NT2/D1 (cell line): ENCODE data around the gene PRRC2C.

Source experiments
- DNase-seq: peaks from one replicate; pipeline ENCODE4 v3.0.0-alpha.2; 2011; ENCODE audit warnings: low read depth, low spot score
- H3K27me3 ChIP-seq: 2 replicates; pipeline ENCODE4 v1.6.0; 2011; ENCODE audit warnings: mild to moderate bottlenecking; ENCODE audit not compliant: insufficient read length, insufficient read depth
- H3K36me3 ChIP-seq: 2 replicates; pipeline ENCODE4 v1.6.1; 2011; ENCODE audit warnings: mild to moderate bottlenecking, low read length, mixed read lengths; ENCODE audit not compliant: insufficient read depth, insufficient read length
- H3K4me1 ChIP-seq: 2 replicates; pipeline ENCODE4 v1.5.1; 2011; ENCODE audit not compliant: insufficient read depth, insufficient read length
- H3K4me3 ChIP-seq: 2 replicates; pipeline ENCODE4 v1.5.1; 2011; ENCODE audit warnings: low read depth; ENCODE audit not compliant: insufficient read length
- H3K9ac ChIP-seq: 2 replicates; pipeline ENCODE4 v1.6.0; 2011; ENCODE audit warnings: low read depth; ENCODE audit not compliant: insufficient read length
- H3K9me3 ChIP-seq: 2 replicates; pipeline ENCODE4 v1.5.1; 2011; ENCODE audit warnings: mild to moderate bottlenecking, low read length; ENCODE audit not compliant: insufficient read depth
- SUZ12 ChIP-seq: IDR thresholded peaks from 2 replicates; pipeline ENCODE4 v1.6.1; 2011; ENCODE audit not compliant: insufficient read length, insufficient read depth; ENCODE audit errors: extremely low read depth
- YY1 ChIP-seq: IDR thresholded peaks from 2 replicates; pipeline ENCODE4 v1.6.1; 2011; ENCODE audit not compliant: insufficient read length, insufficient read depth
- ZNF274 ChIP-seq: IDR thresholded peaks from 2 replicates; pipeline ENCODE4 v1.6.1; 2011; ENCODE audit warnings: mild to moderate bottlenecking, low read depth, low read length

Gene PRRC2C

GRCh38 chr1:171563675-171564074, 78.3 kb downstream of the PRRC2C start:
- no peak overlapping the region for H3K9ac ChIP-seq
- no peaks in the 10 kb centered on the region for H3K4me1 ChIP-seq
- no peaks in the 10 kb centered on the region for H3K27me3 ChIP-seq
- no peak overlapping the region for H3K4me3 ChIP-seq
- peaks cover 92% of the 10 kb centered on the region for H3K36me3 ChIP-seq
- peaks cover 6% of the 10 kb centered on the region for H3K9me3 ChIP-seq
- no peak for DNase-seq
- TF ChIP-seq ZNF274 = no peak
- no peak for TF ChIP-seq YY1
- no peak for TF ChIP-seq SUZ12

- no peak for TF ChIP-seq SUZ12
- TF ChIP-seq ZNF274 = no peak
- TF ChIP-seq YY1 = no peak
- Histone ChIP-seq H3K9ac (no peak overlapping the region), H3K4me3 (no peak overlapping the region), H3K4me1 (no peaks in the 10 kb centered on the region), H3K27me3 (no peaks in the 10 kb centered on the region), H3K9me3 (no peaks in the 10 kb centered on the region), H3K36me3 (peaks cover 92% of the 10 kb centered on the region)
- DNase-seq = no peak
Observed at GRCh38 chr1:171566467-171566866, 81.1 kb downstream of the PRRC2C start.

- Histone ChIP-seq H3K4me1 (no peaks in the 10 kb centered on the region), H3K9ac (no peak overlapping the region), H3K4me3 (no peak overlapping the region), H3K36me3 (peaks cover 97% of the 10 kb centered on the region), H3K9me3 (no peaks in the 10 kb centered on the region), H3K27me3 (no peaks in the 10 kb centered on the region)
- no peak for DNase-seq
- TF ChIP-seq ZNF274 (no peak), SUZ12 (no peak), YY1 (no peak)
Observed at GRCh38 chr1:171570295-171570694, 85.0 kb downstream of the PRRC2C start.

- H3K9me3 ChIP-seq = no peaks in the 10 kb centered on the region
- peaks cover 99% of the 10 kb centered on the region for H3K36me3 ChIP-seq
- no peak overlapping the region for H3K4me3 ChIP-seq
- H3K9ac ChIP-seq = no peak overlapping the region
- H3K27me3 ChIP-seq = no peaks in the 10 kb centered on the region
- DNase-seq = no peak
- TF ChIP-seq SUZ12 (no peak), YY1 (no peak), ZNF274 (no peak)
- no peaks in the 10 kb centered on the region for H3K4me1 ChIP-seq
Observed at GRCh38 chr1:171576144-171576543, 90.8 kb downstream of the PRRC2C start.

- no peak overlapping the region for H3K9ac ChIP-seq
- no peaks in the 10 kb centered on the region for H3K9me3 ChIP-seq
- H3K4me1 ChIP-seq = no peaks in the 10 kb centered on the region
- H3K27me3 ChIP-seq = no peaks in the 10 kb centered on the region
- DNase-seq = no peak
- no peak overlapping the region for H3K4me3 ChIP-seq
- TF ChIP-seq SUZ12 (no peak), ZNF274 (no peak), YY1 (no peak)
- peaks cover 95% of the 10 kb centered on the region for H3K36me3 ChIP-seq
Observed at GRCh38 chr1:171581226-171581625, 95.9 kb downstream of the PRRC2C start.

- no peak for DNase-seq
- Histone ChIP-seq H3K9me3 (no peaks in the 10 kb centered on the region), H3K36me3 (peaks cover 93% of the 10 kb centered on the region), H3K9ac (no peak overlapping the region), H3K4me1 (no peaks in the 10 kb centered on the region), H3K4me3 (no peak overlapping the region), H3K27me3 (no peaks in the 10 kb centered on the region)
- TF ChIP-seq SUZ12 (no peak), ZNF274 (no peak), YY1 (no peak)
Observed at GRCh38 chr1:171581766-171582165, 96.4 kb downstream of the PRRC2C start.

- no peaks in the 10 kb centered on the region for H3K9me3 ChIP-seq
- peaks cover 93% of the 10 kb centered on the region for H3K36me3 ChIP-seq
- no peaks in the 10 kb centered on the region for H3K4me1 ChIP-seq
- H3K9ac ChIP-seq = no peak overlapping the region
- TF ChIP-seq SUZ12 (no peak), YY1 (no peak), ZNF274 (no peak)
- no peak for DNase-seq
- no peak overlapping the region for H3K4me3 ChIP-seq
- H3K27me3 ChIP-seq = no peaks in the 10 kb centered on the region
Observed at GRCh38 chr1:171582589-171582988, 97.3 kb downstream of the PRRC2C start.

- no peak for TF ChIP-seq YY1
- no peak for TF ChIP-seq ZNF274
- no peak for TF ChIP-seq SUZ12
- no peak for DNase-seq
- no peak overlapping the region for H3K9ac ChIP-seq
- peaks cover 93% of the 10 kb centered on the region for H3K36me3 ChIP-seq
- H3K27me3 ChIP-seq = no peaks in the 10 kb centered on the region
- no peaks in the 10 kb centered on the region for H3K4me1 ChIP-seq
- H3K4me3 ChIP-seq = no peak overlapping the region
- no peaks in the 10 kb centered on the region for H3K9me3 ChIP-seq
Observed at GRCh38 chr1:171583591-171584201, 98.4 kb downstream of the PRRC2C start.
